WTC11 (cell line): ENCODE measurements around the gene EEF1E1. TPM values are rescaled to one million over a fixed set of nuclear protein-coding genes. Genes with fewer than 3 reads are reported as not detected.
A peak's percentile ranks its signal among the peaks of the same experiment; 100 is the strongest.

Source experiments
- ATAC-seq: fragments of 200-7000 bp; cut with Tn5 transposase; 2 replicates; pipeline ENCODE4 v1.10.0; 2021; ENCODE audit warnings: mild to moderate bottlenecking, moderate library complexity
- CTCF ChIA-PET: fragments of 300-600 bp; sonication (Branson Sonifier 250); formaldehyde crosslinking; loops from one replicate; lab custom pipeline; 2021; ENCODE audit warnings: antibody characterized with exemption; lab: Charles Lee
- POLR2A ChIA-PET: fragments of 350-600 bp; sonication (Branson Sonifier 250); formaldehyde crosslinking; loops from one replicate; lab custom pipeline; 2021; ENCODE audit warnings: antibody characterized with exemption; lab: Charles Lee
- DNase-seq: peaks from one replicate; pipeline ENCODE4 v3.0.0; 2021; ENCODE audit warnings: low spot score
- H3K27ac Mint-ChIP-seq: 2 replicates; pipeline ENCODE4 v1.8.0; 2021; ENCODE audit warnings: mixed read lengths
- H3K27me3 Mint-ChIP-seq: 2 replicates; pipeline ENCODE4 v1.8.0; 2021; ENCODE audit warnings: low read depth, mild to moderate bottlenecking, moderate library complexity, mixed read lengths
- H3K36me3 Mint-ChIP-seq: 2 replicates; pipeline ENCODE4 v1.8.0; 2021; ENCODE audit warnings: mixed read lengths
- H3K4me1 Mint-ChIP-seq: 2 replicates; pipeline ENCODE4 v1.8.0; 2022; ENCODE audit warnings: mixed read lengths
- H3K4me3 Mint-ChIP-seq: 2 replicates; pipeline ENCODE4 v1.8.0; 2021; ENCODE audit warnings: mild to moderate bottlenecking, moderate library complexity, mixed read lengths
- H3K9me3 Mint-ChIP-seq: 2 replicates; pipeline ENCODE4 v1.8.0; 2021; ENCODE audit warnings: mixed read lengths
- CDX4 ChIP-seq: fragments of 250-450 bp; sonication (Bioruptor Pico); IDR thresholded peaks from 2 replicates; pipeline ENCODE4 v1.9.0; 2021; ENCODE audit warnings: moderate library complexity, mild to moderate bottlenecking, inconsistent platforms, borderline replicate concordance
- E2F1 ChIP-seq: sonication (generic); formaldehyde crosslinking; IDR thresholded peaks from 2 replicates; pipeline ENCODE4 v1.8.0; 2022; ENCODE audit warnings: mild to moderate bottlenecking, missing genetic modification reagents
- ETV6 ChIP-seq: sonication (generic); formaldehyde crosslinking; IDR thresholded peaks from 2 replicates; pipeline ENCODE4 v1.8.1; 2022; ENCODE audit warnings: mild to moderate bottlenecking, missing genetic modification reagents
- GABPB1 ChIP-seq: sonication (generic); formaldehyde crosslinking; IDR thresholded peaks from 2 replicates; pipeline ENCODE4 v1.8.1; 2023; ENCODE audit warnings: mild to moderate bottlenecking, missing genetic modification reagents
- HMGA2 ChIP-seq: fragments of 250-450 bp; sonication (Bioruptor Pico); IDR thresholded peaks from 2 replicates; pipeline ENCODE4 v1.4.0; 2021; ENCODE audit warnings: mild to moderate bottlenecking, moderate library complexity
- MYBL2 ChIP-seq: sonication (generic); formaldehyde crosslinking; IDR thresholded peaks from 2 replicates; pipeline ENCODE4 v1.8.1; 2023; ENCODE audit warnings: mild to moderate bottlenecking, moderate library complexity, missing genetic modification reagents
- PRDM15 ChIP-seq: sonication (generic); formaldehyde crosslinking; IDR thresholded peaks from 2 replicates; pipeline ENCODE4 v1.8.0; 2022; ENCODE audit warnings: missing genetic modification reagents
- RELA ChIP-seq: sonication (generic); formaldehyde crosslinking; IDR thresholded peaks from 2 replicates; pipeline ENCODE4 v1.8.1; 2022; ENCODE audit warnings: missing genetic modification reagents, mild to moderate bottlenecking, borderline replicate concordance
- RORB ChIP-seq: fragments of 250-450 bp; sonication (Bioruptor Pico); IDR thresholded peaks from 2 replicates; pipeline ENCODE4 v1.9.0; 2021; ENCODE audit warnings: mild to moderate bottlenecking
- TEAD1 ChIP-seq: sonication (generic); formaldehyde crosslinking; IDR thresholded peaks from 2 replicates; pipeline ENCODE4 v1.8.0; 2022; ENCODE audit warnings: mild to moderate bottlenecking, missing genetic modification reagents
- TEAD4 ChIP-seq: sonication (generic); formaldehyde crosslinking; IDR thresholded peaks from 2 replicates; pipeline ENCODE4 v1.8.0; 2022; ENCODE audit warnings: mild to moderate bottlenecking, missing genetic modification reagents
- USF2 ChIP-seq: sonication (generic); formaldehyde crosslinking; IDR thresholded peaks from 2 replicates; pipeline ENCODE4 v1.8.1; 2023; ENCODE audit warnings: mild to moderate bottlenecking, missing genetic modification reagents, moderate library complexity
- ZNF232 ChIP-seq: sonication (generic); formaldehyde crosslinking; IDR thresholded peaks from 2 replicates; pipeline ENCODE4 v1.8.0; 2022; ENCODE audit warnings: mild to moderate bottlenecking, missing genetic modification reagents
- ZNF263 ChIP-seq: sonication (generic); formaldehyde crosslinking; IDR thresholded peaks from 2 replicates; pipeline ENCODE4 v1.8.1; 2022; ENCODE audit warnings: low read depth, mild to moderate bottlenecking, moderate library complexity, missing genetic modification reagents
- ZNF423 ChIP-seq: fragments of 250-450 bp; sonication (Bioruptor Pico); IDR thresholded peaks from 2 replicates; pipeline ENCODE4 v2.1.2; 2022; ENCODE audit warnings: mild to moderate bottlenecking, moderate library complexity
- ZNF532 ChIP-seq: fragments of 250-450 bp; sonication (Bioruptor Pico); IDR thresholded peaks from 2 replicates; pipeline ENCODE4 v1.9.0; 2021; ENCODE audit warnings: mild to moderate bottlenecking, borderline replicate concordance
- ZNF671 ChIP-seq: fragments of 250-450 bp; sonication (Bioruptor Pico); IDR thresholded peaks from 2 replicates; pipeline ENCODE4 v1.8.0; 2021; ENCODE audit warnings: mild to moderate bottlenecking
- total RNA-seq: library from RNA; stranded (reverse); gene quantifications from 3 replicates; pipeline ENCODE4 v1.2.3, GENCODE V29; 2021
- TF ChIP-seq, protein P1 (sequence below): sonication (generic); formaldehyde crosslinking; IDR thresholded peaks from 2 replicates; pipeline ENCODE4 v1.8.1; 2023; ENCODE audit warnings: mild to moderate bottlenecking, missing genetic modification reagents, borderline replicate concordance
- TF ChIP-seq, protein P2 (sequence below): sonication (generic); formaldehyde crosslinking; IDR thresholded peaks from 2 replicates; pipeline ENCODE4 v1.8.0; 2023; ENCODE audit warnings: mild to moderate bottlenecking, missing genetic modification reagents

EEF1E1 gene
- total RNA-seq, 1 experiment from 2014 or later = 89.2 TPM

DNA sequence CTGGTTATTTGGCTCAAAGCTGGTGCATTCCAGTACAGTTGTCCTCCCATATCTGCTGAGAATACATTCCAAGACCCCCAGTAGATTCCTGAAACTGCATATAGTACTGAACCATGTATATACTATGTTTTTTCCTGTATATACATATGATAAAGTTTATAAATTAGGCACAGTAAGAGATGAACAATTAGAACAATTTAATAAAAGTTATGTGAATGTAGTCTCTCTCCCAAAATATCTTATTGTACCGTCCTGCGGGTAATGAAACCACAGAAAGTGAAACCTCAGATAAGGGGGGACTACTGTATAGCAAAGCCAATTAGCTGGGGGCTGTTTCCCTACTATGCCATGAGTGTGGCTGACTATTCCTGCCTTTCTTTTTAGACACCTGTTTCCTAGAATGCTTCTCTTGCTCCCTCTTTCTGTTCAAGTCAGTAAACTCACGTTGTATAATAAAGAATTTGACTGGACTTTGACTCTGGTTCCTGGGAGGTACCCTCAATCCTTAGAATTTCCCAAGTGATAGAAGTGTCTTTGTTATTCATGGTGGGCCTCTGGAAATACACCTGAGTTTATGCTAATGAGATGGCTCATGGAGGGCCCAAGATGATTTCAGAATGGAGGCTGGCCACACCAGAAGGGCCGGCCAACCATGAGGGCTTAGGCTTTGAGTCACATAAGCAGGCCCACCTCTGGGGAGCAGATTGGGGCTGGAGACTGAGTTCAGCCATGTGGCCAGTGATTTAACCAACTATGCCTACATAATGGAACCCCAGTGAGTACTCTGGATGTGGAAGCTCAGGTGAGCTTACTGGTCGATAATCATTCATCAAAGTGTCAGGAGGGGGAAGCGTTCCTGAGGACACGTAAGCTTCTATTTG, 37.5 kb downstream of the EEF1E1 start:
- Mint-ChIP-seq H3K27ac (peak overlapping the region; percentile 91), H3K4me3 (peak overlapping the region; percentile 93), H3K4me1 (peaks cover 32% of the 10 kb centered on the region), H3K27me3 (no peaks in the 10 kb centered on the region), H3K9me3 (no peaks in the 10 kb centered on the region), H3K36me3 (peaks cover 8% of the 10 kb centered on the region)
- CTCF ChIA-PET = interaction anchor here (1.2 to 1.6 kb wide), 2 partner anchors 23 to 37 kb away, joined by 8 to 10 read pairs; partner anchors contain the start of gene EEF1E1
- DNase-seq (no peak), ATAC-seq (no peak; the same call in 1 of the 2 replicates)
- POLR2A ChIA-PET = interaction anchor here (0.6 to 1.9 kb wide), 4 partner anchors 13 to 38 kb away, joined by 3 to 9 read pairs (median 4); partner anchors contain the start of gene EEF1E1
- TF ChIP-seq TEAD1 (CRISPR knock-in tag) (no peak), RORB (CRISPR knock-in tag) (no peak), ZNF232 (CRISPR knock-in tag) (no peak), ETV6 (no peak), CDX4 (CRISPR knock-in tag) (no peak), ZNF532 (CRISPR knock-in tag) (no peak), ZNF671 (CRISPR knock-in tag) (no peak), E2F1 (no peak), GABPB1 (CRISPR knock-in tag) (no peak), RELA (CRISPR knock-in tag) (no peak), PRDM15 (CRISPR knock-in tag) (no peak), TEAD4 (no peak), ZNF263 (CRISPR knock-in tag) (no peak), HMGA2 (no peak), ZNF423 (CRISPR knock-in tag) (no peak), MYBL2 (CRISPR knock-in tag) (no peak), USF2 (CRISPR knock-in tag) (no peak)
- TF ChIP-seq, protein P1, sequence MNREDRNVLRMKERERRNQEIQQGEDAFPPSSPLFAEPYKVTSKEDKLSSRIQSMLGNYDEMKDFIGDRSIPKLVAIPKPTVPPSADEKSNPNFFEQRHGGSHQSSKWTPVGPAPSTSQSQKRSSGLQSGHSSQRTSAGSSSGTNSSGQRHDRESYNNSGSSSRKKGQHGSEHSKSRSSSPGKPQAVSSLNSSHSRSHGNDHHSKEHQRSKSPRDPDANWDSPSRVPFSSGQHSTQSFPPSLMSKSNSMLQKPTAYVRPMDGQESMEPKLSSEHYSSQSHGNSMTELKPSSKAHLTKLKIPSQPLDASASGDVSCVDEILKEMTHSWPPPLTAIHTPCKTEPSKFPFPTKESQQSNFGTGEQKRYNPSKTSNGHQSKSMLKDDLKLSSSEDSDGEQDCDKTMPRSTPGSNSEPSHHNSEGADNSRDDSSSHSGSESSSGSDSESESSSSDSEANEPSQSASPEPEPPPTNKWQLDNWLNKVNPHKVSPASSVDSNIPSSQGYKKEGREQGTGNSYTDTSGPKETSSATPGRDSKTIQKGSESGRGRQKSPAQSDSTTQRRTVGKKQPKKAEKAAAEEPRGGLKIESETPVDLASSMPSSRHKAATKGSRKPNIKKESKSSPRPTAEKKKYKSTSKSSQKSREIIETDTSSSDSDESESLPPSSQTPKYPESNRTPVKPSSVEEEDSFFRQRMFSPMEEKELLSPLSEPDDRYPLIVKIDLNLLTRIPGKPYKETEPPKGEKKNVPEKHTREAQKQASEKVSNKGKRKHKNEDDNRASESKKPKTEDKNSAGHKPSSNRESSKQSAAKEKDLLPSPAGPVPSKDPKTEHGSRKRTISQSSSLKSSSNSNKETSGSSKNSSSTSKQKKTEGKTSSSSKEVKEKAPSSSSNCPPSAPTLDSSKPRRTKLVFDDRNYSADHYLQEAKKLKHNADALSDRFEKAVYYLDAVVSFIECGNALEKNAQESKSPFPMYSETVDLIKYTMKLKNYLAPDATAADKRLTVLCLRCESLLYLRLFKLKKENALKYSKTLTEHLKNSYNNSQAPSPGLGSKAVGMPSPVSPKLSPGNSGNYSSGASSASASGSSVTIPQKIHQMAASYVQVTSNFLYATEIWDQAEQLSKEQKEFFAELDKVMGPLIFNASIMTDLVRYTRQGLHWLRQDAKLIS = no peak
- TF ChIP-seq, protein P2, sequence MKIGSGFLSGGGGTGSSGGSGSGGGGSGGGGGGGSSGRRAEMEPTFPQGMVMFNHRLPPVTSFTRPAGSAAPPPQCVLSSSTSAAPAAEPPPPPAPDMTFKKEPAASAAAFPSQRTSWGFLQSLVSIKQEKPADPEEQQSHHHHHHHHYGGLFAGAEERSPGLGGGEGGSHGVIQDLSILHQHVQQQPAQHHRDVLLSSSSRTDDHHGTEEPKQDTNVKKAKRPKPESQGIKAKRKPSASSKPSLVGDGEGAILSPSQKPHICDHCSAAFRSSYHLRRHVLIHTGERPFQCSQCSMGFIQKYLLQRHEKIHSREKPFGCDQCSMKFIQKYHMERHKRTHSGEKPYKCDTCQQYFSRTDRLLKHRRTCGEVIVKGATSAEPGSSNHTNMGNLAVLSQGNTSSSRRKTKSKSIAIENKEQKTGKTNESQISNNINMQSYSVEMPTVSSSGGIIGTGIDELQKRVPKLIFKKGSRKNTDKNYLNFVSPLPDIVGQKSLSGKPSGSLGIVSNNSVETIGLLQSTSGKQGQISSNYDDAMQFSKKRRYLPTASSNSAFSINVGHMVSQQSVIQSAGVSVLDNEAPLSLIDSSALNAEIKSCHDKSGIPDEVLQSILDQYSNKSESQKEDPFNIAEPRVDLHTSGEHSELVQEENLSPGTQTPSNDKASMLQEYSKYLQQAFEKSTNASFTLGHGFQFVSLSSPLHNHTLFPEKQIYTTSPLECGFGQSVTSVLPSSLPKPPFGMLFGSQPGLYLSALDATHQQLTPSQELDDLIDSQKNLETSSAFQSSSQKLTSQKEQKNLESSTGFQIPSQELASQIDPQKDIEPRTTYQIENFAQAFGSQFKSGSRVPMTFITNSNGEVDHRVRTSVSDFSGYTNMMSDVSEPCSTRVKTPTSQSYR = no peak
